ENCODE data around the gene TSPAN16.
A peak's percentile ranks its signal among the peaks of the same experiment; 100 is the strongest.

The TSPAN16 gene

GRCh38 chr19:11284515-11284914 is 11.4 kb upstream of the TSPAN16 start:
- no peak overlapping the region for H2AK5ac ChIP-seq (ENCODE audit: low read length, severe bottlenecking)
- H3K4me3 ChIP-seq (ENCODE audit: insufficient read depth in 1 of 2, low read depth in 1 of 2, low read length in 2 of 2), result no peak overlapping the region
- no peak overlapping the region for H2AFZ ChIP-seq (ENCODE audit: low read depth, low read length)
- H2BK5ac ChIP-seq (ENCODE audit: low read depth, low read length, poor library complexity, severe bottlenecking), result no peak overlapping the region
- H3K79me1 ChIP-seq (replicated peaks; ENCODE audit: low read length, poor library complexity, severe bottlenecking), result no peaks in the 10 kb centered on the region
- H3K18ac ChIP-seq (ENCODE audit: low read depth in 1 of 2, low read length in 2 of 2), result no peak overlapping the region
- H2BK12ac ChIP-seq (ENCODE audit: low read length in 2 of 2), result no peak overlapping the region
- H3K27ac ChIP-seq (ENCODE audit: low read length, poor library complexity, severe bottlenecking), result peak overlapping the region; percentile 19
- H3K36me3 ChIP-seq (ENCODE audit: control insufficient read depth in 1 of 2, insufficient read depth in 2 of 2, low read depth in 1 of 2, low read length in 2 of 2), result no peaks in the 10 kb centered on the region
- no peak overlapping the region for H2BK15ac ChIP-seq (ENCODE audit: low read depth, poor library complexity, severe bottlenecking)
- no peak for DNase-seq
- H3K23ac ChIP-seq (ENCODE audit: low read length in 2 of 2), result no peak overlapping the region
- no peak overlapping the region for H4K91ac ChIP-seq (ENCODE audit: low read length)
- WGBS, result 62% methylated on average over 6 of the region's 6 CpGs
- no peak overlapping the region for H3K4ac ChIP-seq (ENCODE audit: low read depth in 1 of 2, low read length in 2 of 2)
- H2BK120ac ChIP-seq (ENCODE audit: low read depth, low read length), result no peak overlapping the region
- H3K9me3 ChIP-seq (ENCODE audit: control insufficient read depth, low read length), result no peaks in the 10 kb centered on the region
- H3K9ac ChIP-seq (ENCODE audit: low read length), result no peak overlapping the region
- H4K8ac ChIP-seq (ENCODE audit: low read length), result no peak overlapping the region
- peaks cover 4 to 8% of the 10 kb centered on the region in 2 experiments for H3K27me3 ChIP-seq (ENCODE audit: control insufficient read depth in 1 of 2, insufficient read depth in 1 of 2, low read length in 2 of 2)
- no peaks in the 10 kb centered on the region for H3K4me1 ChIP-seq (ENCODE audit: control insufficient read depth, insufficient read depth, low read depth, low read length)
- H3K14ac ChIP-seq (ENCODE audit: low read length in 2 of 2), result no peak overlapping the region
- no peak overlapping the region for H3K4me2 ChIP-seq (ENCODE audit: low read length, poor library complexity, severe bottlenecking)

GRCh38 chr19:11286312-11286974 is 9.5 kb upstream of the TSPAN16 start:
- no peak for DNase-seq
- Histone ChIP-seq H3K4ac (ENCODE audit: low read depth in 1 of 2, low read length in 2 of 2) (no peak overlapping the region), H2BK15ac (ENCODE audit: low read depth, poor library complexity, severe bottlenecking) (no peak overlapping the region), H3K4me2 (ENCODE audit: low read length, poor library complexity, severe bottlenecking) (no peak overlapping the region), H3K36me3 (ENCODE audit: control insufficient read depth in 1 of 2, insufficient read depth in 2 of 2, low read depth in 1 of 2, low read length in 2 of 2) (no peaks in the 10 kb centered on the region), H4K8ac (ENCODE audit: low read length) (no peak overlapping the region), H3K23ac (ENCODE audit: low read length in 2 of 2) (no peak overlapping the region), H2BK120ac (ENCODE audit: low read depth, low read length) (no peak overlapping the region), H2AFZ (ENCODE audit: low read depth, low read length) (no peak overlapping the region), H3K27me3 (ENCODE audit: control insufficient read depth in 1 of 2, insufficient read depth in 1 of 2, low read length in 2 of 2) (peaks cover 0 to 3% of the 10 kb centered on the region in 2 experiments), H2BK12ac (ENCODE audit: low read length in 2 of 2) (no peak overlapping the region), H3K4me1 (ENCODE audit: control insufficient read depth, insufficient read depth, low read depth, low read length) (no peaks in the 10 kb centered on the region), H3K9ac (ENCODE audit: low read length) (peak overlapping the region; percentile 41), H3K14ac (ENCODE audit: low read length in 2 of 2) (no peak overlapping the region), H3K4me3 (ENCODE audit: insufficient read depth in 1 of 2, low read depth in 1 of 2, low read length in 2 of 2) (no peak overlapping the region), H2BK5ac (ENCODE audit: low read depth, low read length, poor library complexity, severe bottlenecking) (no peak overlapping the region), H2AK5ac (ENCODE audit: low read length, severe bottlenecking) (no peak overlapping the region), H3K9me3 (ENCODE audit: control insufficient read depth, low read length) (no peaks in the 10 kb centered on the region), H4K91ac (ENCODE audit: low read length) (no peak overlapping the region), H3K27ac (ENCODE audit: low read length, poor library complexity, severe bottlenecking) (no peak overlapping the region), H3K79me1 (replicated peaks; ENCODE audit: low read length, poor library complexity, severe bottlenecking) (no peaks in the 10 kb centered on the region), H3K18ac (ENCODE audit: low read depth in 1 of 2, low read length in 2 of 2) (no peak overlapping the region)
- 74% methylated on average over 5 of the region's 6 CpGs for WGBS

- no peak overlapping the region for H2BK15ac ChIP-seq (ENCODE audit: low read depth, poor library complexity, severe bottlenecking)
- H3K27me3 ChIP-seq (ENCODE audit: control insufficient read depth in 1 of 2, insufficient read depth in 1 of 2, low read length in 2 of 2), result no peaks in the 10 kb centered on the region
- H4K8ac ChIP-seq (ENCODE audit: low read length), result no peak overlapping the region
- no peaks in the 10 kb centered on the region for H3K36me3 ChIP-seq (ENCODE audit: control insufficient read depth in 1 of 2, insufficient read depth in 2 of 2, low read depth in 1 of 2, low read length in 2 of 2)
- 68% methylated on average over 7 of the region's 7 CpGs for WGBS
- no peaks in the 10 kb centered on the region for H3K79me1 ChIP-seq (replicated peaks; ENCODE audit: low read length, poor library complexity, severe bottlenecking)
- no peak overlapping the region for H3K14ac ChIP-seq (ENCODE audit: low read length in 2 of 2)
- no peaks in the 10 kb centered on the region for H3K9me3 ChIP-seq (ENCODE audit: control insufficient read depth, low read length)
- no peak overlapping the region for H3K4me2 ChIP-seq (ENCODE audit: low read length, poor library complexity, severe bottlenecking)
- no peak overlapping the region for H2AK5ac ChIP-seq (ENCODE audit: low read length, severe bottlenecking)
- H2AFZ ChIP-seq (ENCODE audit: low read depth, low read length), result no peak overlapping the region
- DNase-seq, result peak; percentile 44
- no peak overlapping the region for H2BK120ac ChIP-seq (ENCODE audit: low read depth, low read length)
- H3K4me3 ChIP-seq (ENCODE audit: insufficient read depth in 1 of 2, low read depth in 1 of 2, low read length in 2 of 2), result no peak overlapping the region
- no peak overlapping the region for H3K27ac ChIP-seq (ENCODE audit: low read length, poor library complexity, severe bottlenecking)
- no peak overlapping the region for H2BK12ac ChIP-seq (ENCODE audit: low read length in 2 of 2)
- no peak overlapping the region for H3K9ac ChIP-seq (ENCODE audit: low read length)
- no peak overlapping the region for H3K4ac ChIP-seq (ENCODE audit: low read depth in 1 of 2, low read length in 2 of 2)
- H3K23ac ChIP-seq (ENCODE audit: low read length in 2 of 2), result no peak overlapping the region
- no peaks in the 10 kb centered on the region for H3K4me1 ChIP-seq (ENCODE audit: control insufficient read depth, insufficient read depth, low read depth, low read length)
- H4K91ac ChIP-seq (ENCODE audit: low read length), result no peak overlapping the region
- no peak overlapping the region for H2BK5ac ChIP-seq (ENCODE audit: low read depth, low read length, poor library complexity, severe bottlenecking)
- H3K18ac ChIP-seq (ENCODE audit: low read depth in 1 of 2, low read length in 2 of 2), result no peak overlapping the region
These were observed 7.6 kb upstream of the TSPAN16 start for GRCh38 chr19:11288349-11288748.

GRCh38 chr19:11290256-11290655 is 5.7 kb upstream of the TSPAN16 start:
- Histone ChIP-seq H3K27ac (ENCODE audit: low read length, poor library complexity, severe bottlenecking) (no peak overlapping the region), H2BK5ac (ENCODE audit: low read depth, low read length, poor library complexity, severe bottlenecking) (no peak overlapping the region), H3K14ac (ENCODE audit: low read length in 2 of 2) (no peak overlapping the region), H4K8ac (ENCODE audit: low read length) (no peak overlapping the region), H2AFZ (ENCODE audit: low read depth, low read length) (no peak overlapping the region), H4K91ac (ENCODE audit: low read length) (no peak overlapping the region), H2BK12ac (ENCODE audit: low read length in 2 of 2) (no peak overlapping the region), H3K9ac (ENCODE audit: low read length) (no peak overlapping the region), H3K36me3 (ENCODE audit: control insufficient read depth in 1 of 2, insufficient read depth in 2 of 2, low read depth in 1 of 2, low read length in 2 of 2) (no peaks in the 10 kb centered on the region), H3K79me1 (replicated peaks; ENCODE audit: low read length, poor library complexity, severe bottlenecking) (no peaks in the 10 kb centered on the region), H2AK5ac (ENCODE audit: low read length, severe bottlenecking) (no peak overlapping the region), H3K4ac (ENCODE audit: low read depth in 1 of 2, low read length in 2 of 2) (no peak overlapping the region), H2BK120ac (ENCODE audit: low read depth, low read length) (no peak overlapping the region), H3K4me1 (ENCODE audit: control insufficient read depth, insufficient read depth, low read depth, low read length) (peaks cover 2% of the 10 kb centered on the region), H3K27me3 (ENCODE audit: control insufficient read depth in 1 of 2, insufficient read depth in 1 of 2, low read length in 2 of 2) (no peaks in the 10 kb centered on the region), H2BK15ac (ENCODE audit: low read depth, poor library complexity, severe bottlenecking) (no peak overlapping the region), H3K4me2 (ENCODE audit: low read length, poor library complexity, severe bottlenecking) (no peak overlapping the region), H3K9me3 (ENCODE audit: control insufficient read depth, low read length) (no peaks in the 10 kb centered on the region), H3K18ac (ENCODE audit: low read depth in 1 of 2, low read length in 2 of 2) (no peak overlapping the region), H3K23ac (ENCODE audit: low read length in 2 of 2) (no peak overlapping the region), H3K4me3 (ENCODE audit: insufficient read depth in 1 of 2, low read depth in 1 of 2, low read length in 2 of 2) (no peak overlapping the region)
- DNase-seq, result no peak
- 89% methylated on average over 4 of the region's 4 CpGs for WGBS
